Measurements from ENCODE around the gene DNAH9.

The DNAH9 gene

DNA sequence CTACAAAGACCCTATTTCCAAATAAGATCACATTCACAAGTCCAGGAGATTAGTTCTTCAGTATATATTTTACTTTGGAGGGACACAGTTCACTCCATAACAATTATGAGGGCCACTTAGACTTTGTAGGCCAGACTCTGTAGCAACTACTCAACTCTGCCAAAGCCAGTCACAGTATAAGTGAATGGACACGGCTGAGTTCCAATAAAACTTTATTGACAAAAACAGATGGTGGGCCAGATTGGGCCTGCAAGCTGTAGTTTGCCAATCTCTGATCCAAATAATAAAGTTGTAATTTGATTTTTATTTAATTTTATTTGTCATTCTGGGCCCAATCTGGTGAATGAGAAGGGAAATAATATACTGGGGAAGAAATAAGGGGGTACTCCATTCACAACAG is 297.9 kb downstream of the DNAH9 start:
- no peak overlapping the region for H3K4me3 ChIP-seq (ENCODE audit: low read depth, low read length)
- TF ChIP-seq, protein P1, sequence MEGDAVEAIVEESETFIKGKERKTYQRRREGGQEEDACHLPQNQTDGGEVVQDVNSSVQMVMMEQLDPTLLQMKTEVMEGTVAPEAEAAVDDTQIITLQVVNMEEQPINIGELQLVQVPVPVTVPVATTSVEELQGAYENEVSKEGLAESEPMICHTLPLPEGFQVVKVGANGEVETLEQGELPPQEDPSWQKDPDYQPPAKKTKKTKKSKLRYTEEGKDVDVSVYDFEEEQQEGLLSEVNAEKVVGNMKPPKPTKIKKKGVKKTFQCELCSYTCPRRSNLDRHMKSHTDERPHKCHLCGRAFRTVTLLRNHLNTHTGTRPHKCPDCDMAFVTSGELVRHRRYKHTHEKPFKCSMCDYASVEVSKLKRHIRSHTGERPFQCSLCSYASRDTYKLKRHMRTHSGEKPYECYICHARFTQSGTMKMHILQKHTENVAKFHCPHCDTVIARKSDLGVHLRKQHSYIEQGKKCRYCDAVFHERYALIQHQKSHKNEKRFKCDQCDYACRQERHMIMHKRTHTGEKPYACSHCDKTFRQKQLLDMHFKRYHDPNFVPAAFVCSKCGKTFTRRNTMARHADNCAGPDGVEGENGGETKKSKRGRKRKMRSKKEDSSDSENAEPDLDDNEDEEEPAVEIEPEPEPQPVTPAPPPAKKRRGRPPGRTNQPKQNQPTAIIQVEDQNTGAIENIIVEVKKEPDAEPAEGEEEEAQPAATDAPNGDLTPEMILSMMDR (IDR thresholded peaks at IDR 0.05; ENCODE audit: insufficient read depth, low read length, missing control alignments) = no peak
- no peak for DNase-seq (ENCODE audit: low read depth, low spot score)
- ChIA-PET POLR2A (no interaction called here), CTCF (no interaction called here)

DNA sequence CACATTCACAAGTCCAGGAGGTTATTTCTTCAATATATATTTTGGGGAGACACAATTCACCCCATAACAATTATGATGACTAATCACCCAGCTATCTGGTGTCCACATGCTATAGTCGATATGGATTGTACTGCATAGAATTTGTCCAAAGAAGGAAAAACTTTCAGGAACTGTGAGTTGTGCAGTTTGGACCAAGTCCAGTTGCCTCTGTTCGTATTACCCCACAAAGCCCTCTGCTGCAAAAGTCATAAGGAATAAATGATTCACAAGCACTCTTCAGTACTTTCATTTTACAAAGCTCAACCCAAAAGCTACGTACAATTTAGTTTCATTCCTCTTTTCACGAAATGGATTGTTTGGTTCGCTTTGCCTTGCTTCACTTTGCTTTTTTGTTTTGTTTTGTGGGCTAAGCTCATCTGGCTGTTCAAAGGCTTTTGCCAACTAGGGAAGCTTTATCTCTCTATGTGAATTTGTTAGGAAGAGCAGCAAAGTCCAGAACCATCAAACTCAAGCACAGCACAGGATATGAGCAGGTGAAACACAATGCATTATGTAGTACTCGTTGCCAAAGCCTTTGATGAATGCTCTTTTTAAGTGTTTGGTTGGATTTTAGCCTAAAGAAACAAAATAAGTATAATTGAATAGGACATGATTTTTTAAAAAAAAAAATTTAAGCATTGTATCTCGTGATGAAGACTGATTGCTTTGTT is 300.4 kb downstream of the DNAH9 start:
- H3K4me3 ChIP-seq (ENCODE audit: low read depth, low read length) = no peak overlapping the region
- POLR2A ChIA-PET = no interaction called here
- TF ChIP-seq, protein P1 (IDR thresholded peaks at IDR 0.05; ENCODE audit: insufficient read depth, low read length, missing control alignments) = no peak
- DNase-seq (ENCODE audit: low read depth, low spot score) = no peak
- CTCF ChIA-PET = no interaction called here

DNA sequence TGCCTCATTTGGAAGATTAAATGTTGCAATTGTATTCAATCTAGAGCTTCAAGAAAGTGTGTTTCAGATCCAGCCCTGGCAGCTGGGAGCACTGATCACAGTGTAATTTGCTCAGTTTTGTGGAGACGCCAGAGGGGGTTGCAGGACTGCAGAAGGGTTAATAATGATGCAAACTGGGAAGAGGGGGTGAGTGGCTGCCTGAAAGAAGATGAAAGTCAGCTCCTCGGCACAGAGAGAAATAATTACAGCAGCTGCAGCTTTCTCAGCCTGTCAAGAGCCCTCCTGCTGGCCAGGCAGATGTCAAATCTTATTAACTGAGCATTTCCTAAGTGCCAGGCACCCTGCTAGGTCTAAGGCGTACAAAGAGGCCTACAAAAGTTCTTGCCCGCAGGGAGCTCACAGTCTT is 301.3 kb downstream of the DNAH9 start:
- CTCF ChIA-PET = no interaction called here
- POLR2A ChIA-PET = no interaction called here
- H3K4me3 ChIP-seq (ENCODE audit: low read depth, low read length) = no peak overlapping the region
- no peak for DNase-seq (ENCODE audit: low read depth, low spot score)
- TF ChIP-seq, protein P1 (IDR thresholded peaks at IDR 0.05; ENCODE audit: insufficient read depth, low read length, missing control alignments) = no peak

DNA sequence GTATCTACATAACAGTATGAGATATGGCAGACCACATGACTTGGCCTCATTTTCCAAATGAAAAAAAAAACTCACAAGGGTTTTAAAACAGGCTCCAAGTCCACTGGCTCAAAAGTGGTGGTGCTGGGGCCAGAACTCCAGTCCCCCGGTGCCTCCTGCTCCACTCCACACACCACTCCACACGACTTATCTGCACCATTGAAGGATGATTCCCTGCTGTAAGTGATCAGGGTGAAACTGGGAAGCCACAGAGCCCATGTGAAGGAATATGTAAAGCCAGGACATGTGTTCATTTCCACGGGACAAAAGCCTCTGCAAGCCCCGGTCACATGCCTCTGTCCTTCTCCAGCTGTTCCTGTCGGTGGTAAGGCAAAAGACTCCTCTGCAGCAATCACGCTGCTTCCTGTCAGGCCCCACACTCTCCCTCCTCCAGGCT is 301.8 kb downstream of the DNAH9 start:
- ChIA-PET CTCF (no interaction called here), POLR2A (no interaction called here)

DNA sequence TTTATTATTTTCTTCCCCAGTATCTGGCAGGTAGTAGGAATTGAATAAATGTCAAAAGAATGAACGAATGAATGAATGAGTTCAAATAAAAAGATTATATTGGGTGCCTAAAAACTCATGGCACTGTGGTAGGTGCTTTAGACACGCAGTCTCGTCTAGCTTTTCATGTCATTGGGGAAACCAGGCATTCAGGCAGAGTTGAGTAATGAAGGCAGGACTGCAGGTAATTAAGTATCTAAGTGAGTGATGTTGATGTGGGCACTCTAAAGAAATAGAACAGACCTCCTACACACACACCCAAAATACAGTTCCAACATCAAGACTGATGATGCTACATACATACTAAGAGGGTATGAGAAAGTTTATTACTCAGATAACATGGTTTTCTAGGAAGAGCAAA is 302.4 kb downstream of the DNAH9 start:
- ChIA-PET CTCF (no interaction called here), POLR2A (no interaction called here)
- TF ChIP-seq, protein P1 (IDR thresholded peaks at IDR 0.05; ENCODE audit: insufficient read depth, low read length, missing control alignments) = no peak

More for the DNA sequence above, 301.8 kb downstream of the DNAH9 start:
- TF ChIP-seq, protein P1 (IDR thresholded peaks at IDR 0.05; ENCODE audit: insufficient read depth, low read length, missing control alignments) = no peak
- no peak overlapping the region for H3K4me3 ChIP-seq (ENCODE audit: low read depth, low read length)
- DNase-seq (ENCODE audit: low read depth, low spot score) = no peak

DNA sequence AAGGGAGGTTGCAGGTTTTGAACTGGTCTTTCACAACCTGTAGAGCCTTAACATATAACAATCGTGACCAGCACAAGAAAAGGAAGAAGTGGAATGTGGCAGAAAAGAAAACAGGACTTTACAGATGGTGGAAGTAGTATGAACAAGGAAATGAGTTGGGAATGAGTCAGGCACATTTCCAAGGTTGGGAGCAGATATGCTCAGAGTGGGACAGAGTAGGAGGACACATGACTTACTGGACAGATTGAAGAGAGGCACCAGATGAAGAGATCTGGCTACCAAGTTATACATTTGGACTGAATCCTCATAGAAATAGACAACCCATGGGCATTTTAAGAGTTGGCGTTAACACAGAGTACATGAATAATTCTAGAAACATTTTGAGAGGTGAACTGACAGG is 303.7 kb downstream of the DNAH9 start:
- POLR2A ChIA-PET = no interaction called here
- TF ChIP-seq, protein P1 (IDR thresholded peaks at IDR 0.05; ENCODE audit: insufficient read depth, low read length, missing control alignments) = no peak
- CTCF ChIA-PET = no interaction called here
- H3K4me3 ChIP-seq (ENCODE audit: low read depth, low read length) = no peak overlapping the region
- DNase-seq (ENCODE audit: low read depth, low spot score) = no peak

More for the DNA sequence above, 302.4 kb downstream of the DNAH9 start:
- no peak overlapping the region for H3K4me3 ChIP-seq (ENCODE audit: low read depth, low read length)
- no peak for DNase-seq (ENCODE audit: low read depth, low spot score)
